K562 (cell line): ENCODE results near the gene MAP3K6. TPM values are rescaled to one million over a fixed set of nuclear protein-coding genes. Genes with fewer than 3 reads are reported as not detected.

Experiments used
- ATF1 ChIP-seq, 2 experiments: fragments of 450-650 bp in 1 of 2; IDR thresholded peaks; 2 replicates each; pipeline ENCODE4 v1.6.1; 2016; ENCODE audit warnings: missing compliant biosample characterization in 1 of 2, missing genetic modification characterization in 1 of 2
- BCLAF1 ChIP-seq, 2 experiments: fragments of 450-650 bp in 1 of 2; IDR thresholded peaks; 2 replicates each; pipeline ENCODE4 v1.6.1; 2011 to 2017; ENCODE audit warnings: low read depth in 2 of 2, antibody characterized with exemption in 1 of 2, borderline replicate concordance in 1 of 2, low read length in 1 of 2, mild to moderate bottlenecking in 1 of 2, mixed read lengths in 1 of 2; ENCODE audit not compliant: control insufficient read depth in 1 of 2
- E2F6 ChIP-seq, 2 experiments: IDR thresholded peaks; 2 replicates each; pipeline ENCODE4 v1.6.1; 2011; ENCODE audit warnings: borderline replicate concordance in 1 of 2, control low read depth in 1 of 2, low read depth in 1 of 2, low read length in 1 of 2, mild to moderate bottlenecking in 1 of 2, mixed read lengths in 1 of 2, moderate library complexity in 1 of 2; ENCODE audit not compliant: insufficient read depth in 1 of 2, insufficient read length in 1 of 2, poor library complexity in 1 of 2, severe bottlenecking in 1 of 2; ENCODE audit errors: extremely low read depth in 1 of 2
- GABPB2 ChIP-seq: fragments of 250-450 bp; sonication (Bioruptor Pico); conservative IDR thresholded peaks from 2 replicates; pipeline ENCODE4 v1.5.1; 2021; ENCODE audit warnings: mild to moderate bottlenecking
- PKNOX1 ChIP-seq: fragments of 450-650 bp; IDR thresholded peaks from 2 replicates; pipeline ENCODE4 v1.6.1; 2016
- POLR2G ChIP-seq: fragments of 200-400 bp; formaldehyde crosslinking; IDR thresholded peaks from 2 replicates; pipeline ENCODE4 v1.6.1; 2017; ENCODE audit warnings: low read depth, mild to moderate bottlenecking, antibody characterized with exemption, low read length, moderate library complexity
- POU5F1 ChIP-seq: fragments of 150-350 bp; IDR thresholded peaks from 2 replicates; pipeline ENCODE4 v1.6.1; 2014; ENCODE audit warnings: borderline replicate concordance, low read length, low read depth, mild to moderate bottlenecking; ENCODE audit not compliant: partially characterized antibody
- PRPF4 ChIP-seq: fragments of 200-400 bp; formaldehyde crosslinking; IDR thresholded peaks from one replicate; pipeline ENCODE4 v1.6.1; 2017; ENCODE audit warnings: low read length, low read depth, mild to moderate bottlenecking; ENCODE audit not compliant: insufficient read depth, poor library complexity, severe bottlenecking
- SOX6 ChIP-seq: fragments of 450-650 bp; IDR thresholded peaks from 2 replicates; pipeline ENCODE4 v1.6.1; 2014; ENCODE audit warnings: mild to moderate bottlenecking
- SRSF9 ChIP-seq: fragments of 200-400 bp; formaldehyde crosslinking; IDR thresholded peaks from 2 replicates; pipeline ENCODE4 v1.6.1; 2017; ENCODE audit warnings: low read depth, low read length, borderline replicate concordance
- ZBTB2 ChIP-seq: fragments of 450-650 bp; IDR thresholded peaks from 2 replicates; pipeline ENCODE4 v1.6.1; 2016; ENCODE audit warnings: antibody characterized with exemption
- ZC3H4 ChIP-seq: sonication (generic); formaldehyde crosslinking; IDR thresholded peaks from 2 replicates; pipeline ENCODE4 v1.9.0; 2021; ENCODE audit warnings: missing genetic modification reagents, borderline replicate concordance
- ZNF124 ChIP-seq: sonication (generic); formaldehyde crosslinking; IDR thresholded peaks from 2 replicates; pipeline ENCODE4 v1.8.1; 2022; ENCODE audit warnings: missing genetic modification reagents
- ZNF280A ChIP-seq: fragments of 450-650 bp; IDR thresholded peaks from 2 replicates; pipeline ENCODE4 v1.6.1; 2018; ENCODE audit warnings: mild to moderate bottlenecking, low read depth; ENCODE audit not compliant: partially characterized antibody
- ZNF384 ChIP-seq: IDR thresholded peaks from 2 replicates; pipeline ENCODE4 v1.6.1; 2012; ENCODE audit warnings: low read depth, low read length, improper control_type of control experiment
- polyA plus RNA-seq, 8 experiments: library from polyadenylated mRNA; depleted of rRNA in 4 of 8; stranded (reverse) in 5 of 8; unstranded in 3 of 8; fragments of >200 nt; fragmentation: Nextera tagmentation in 2 of 8; fragmentation: Illumina TruSeq in 1 of 8; extraction: Ambion mirVana in 2 of 8; extraction: Trizol in 1 of 8; gene quantifications; 2 replicates each; pipeline versions ENCODE4 v1.2.1 to v1.2.3, GENCODE V29; 2011 to 2014; ENCODE audit warnings: inconsistent platforms in 1 of 8, missing spikeins in 1 of 8
- total RNA-seq, 7 experiments: library from RNA; depleted of rRNA in 6 of 7; stranded (reverse); fragments of >200 nt in 6 of 7; fragmentation: Illumina TruSeq in 2 of 7; extraction: Trizol in 2 of 7; gene quantifications; 2 replicates each; pipeline versions ENCODE4 v1.2.1 to v1.2.3, GENCODE V29; 2011 to 2021; ENCODE audit warnings: low replicate concordance in 1 of 7

MAP3K6 gene
- total and polyA plus RNA-seq, 9 of the 15 experiments (the other 6 are each of a cell fraction or from before 2014, with no cell fraction given): 0.99 to 21.9 (median 7.0) TPM

GRCh38 chr1:27349784-27350662 lies 16.7 kb downstream of the MAP3K6 start (continued):
- TF ChIP-seq ZNF280A (no peak), BCLAF1 (IDR thresholded peaks at IDR 0.05; ENCODE audit: borderline replicate concordance in 1 of 2, control insufficient read depth in 1 of 2, low read depth in 2 of 2, low read length in 1 of 2) (no peak), ZC3H4 (CRISPR knock-in tag) (0 out of 2 replicates have a peak, but pooled peaks have one; percentile 50), ZBTB2 (0 out of 2 replicates have a peak, but pooled peaks have one; percentile 9), PRPF4 (peak; percentile 40), ATF1 (CRISPR knock-in tag; IDR thresholded peaks at IDR 0.05) (no peak), ATF1 (tag; IDR thresholded peaks at IDR 0.05) (no peak), POU5F1 (no peak), PKNOX1 (peak; percentile 89), POLR2G (peak; percentile 15; the same call in 1 of the 2 replicates), SOX6 (no peak), ZNF384 (no peak), SRSF9 (no peak), ZNF124 (CRISPR knock-in tag) (no peak), GABPB2 (CRISPR knock-in tag) (no peak), E2F6 (IDR thresholded peaks at IDR 0.05; ENCODE audit: borderline replicate concordance in 1 of 2, extremely low read depth in 1 of 2, insufficient read depth in 1 of 2, insufficient read length in 1 of 2, low read depth in 1 of 2, low read length in 1 of 2, poor library complexity in 1 of 2, severe bottlenecking in 1 of 2) (peak in 1 of 2 experiments; percentile 4)
